Liver (tissue), 9 donors: ENCODE results near the gene PCYT2. TPM values are rescaled to one million over a fixed set of nuclear protein-coding genes. Genes with fewer than 3 reads are reported as not detected.

Source experiments
- DNase-seq: peaks from one replicate; pipeline ENCODE4 v3.0.0-alpha.2; 2017; ENCODE audit warnings: low spot score
- H3K27ac ChIP-seq, 2 donors: one replicate each; pipeline ENCODE4 v1.7.0; 2013; ENCODE audit warnings: inconsistent platforms in 2 of 2, low read length in 2 of 2, control low read depth in 1 of 2, low read depth in 1 of 2, mild to moderate bottlenecking in 1 of 2
- H3K27me3 ChIP-seq, 4 donors: one replicate each; pipeline versions ENCODE4 v1.6.1 to v1.7.0; 2013; ENCODE audit warnings: low read length in 3 of 4, inconsistent platforms in 1 of 4, mild to moderate bottlenecking in 1 of 4, moderate library complexity in 1 of 4; ENCODE audit not compliant: control insufficient read depth in 4 of 4, insufficient read depth in 4 of 4
- H3K36me3 ChIP-seq, 4 donors: one replicate each; pipeline versions ENCODE4 v1.6.1 to v1.7.0; 2013; ENCODE audit warnings: low read length in 3 of 4, mild to moderate bottlenecking in 3 of 4, low read depth in 1 of 4, moderate library complexity in 1 of 4; ENCODE audit not compliant: control insufficient read depth in 4 of 4, insufficient read depth in 3 of 4
- H3K4me1 ChIP-seq, 4 donors: one replicate each; pipeline versions ENCODE4 v1.6.1 to v1.7.0; 2013; ENCODE audit warnings: low read length in 3 of 4, mild to moderate bottlenecking in 3 of 4, moderate library complexity in 1 of 4; ENCODE audit not compliant: control insufficient read depth in 4 of 4, insufficient read depth in 4 of 4
- H3K4me3 ChIP-seq, 3 donors: one replicate each; pipeline versions ENCODE4 v1.6.1 to v1.7.0; 2013; ENCODE audit warnings: low read length in 3 of 3, control low read depth in 1 of 3, low read depth in 1 of 3, mild to moderate bottlenecking in 1 of 3
- H3K9ac ChIP-seq, 2 donors: one replicate each; pipeline ENCODE4 v1.7.0; 2013; ENCODE audit warnings: low read length in 2 of 2, mild to moderate bottlenecking in 2 of 2, moderate library complexity in 2 of 2, control low read depth in 1 of 2, low read depth in 1 of 2
- H3K9me3 ChIP-seq, 4 donors: one replicate each; pipeline versions ENCODE4 v1.6.1 to v1.7.0; 2013; ENCODE audit warnings: low read length in 3 of 4; ENCODE audit not compliant: control insufficient read depth in 4 of 4
- ATF3 ChIP-seq: IDR thresholded peaks from 2 replicates; pipeline ENCODE4 v1.6.1; 2016; ENCODE audit warnings: antibody characterized with exemption
- CTCF ChIP-seq: fragments of 150-350 bp; IDR thresholded peaks from 2 replicates; pipeline ENCODE4 v1.5.1; 2017; ENCODE audit warnings: improper control_type of control experiment, low read depth, low read length; ENCODE audit not compliant: missing input control
- EGR1 ChIP-seq, 2 donors: IDR thresholded peaks; 2 replicates each; pipeline ENCODE4 v1.6.1; 2016 to 2018; ENCODE audit warnings: antibody characterized with exemption in 2 of 2, low read depth in 2 of 2
- FOXA1 ChIP-seq: IDR thresholded peaks from 2 replicates; pipeline ENCODE4 v1.6.1; 2016; ENCODE audit warnings: antibody characterized with exemption
- FOXA2 ChIP-seq: IDR thresholded peaks from 2 replicates; pipeline ENCODE4 v1.6.1; 2016; ENCODE audit warnings: antibody characterized with exemption
- GABPA ChIP-seq, 2 donors: IDR thresholded peaks in 1 of 2; conservative IDR thresholded peaks in 1 of 2; 2 replicates each; pipeline ENCODE4 v1.6.1; 2016; ENCODE audit warnings: antibody characterized with exemption in 2 of 2, mild to moderate bottlenecking in 1 of 2, moderate library complexity in 1 of 2
- HNF4A ChIP-seq, 2 donors: conservative IDR thresholded peaks; 2 replicates each; pipeline ENCODE4 v1.6.1; 2016; ENCODE audit warnings: antibody characterized with exemption in 2 of 2, mild to moderate bottlenecking in 2 of 2
- HNF4G ChIP-seq: IDR thresholded peaks from 2 replicates; pipeline ENCODE4 v1.6.1; 2016; ENCODE audit warnings: antibody characterized with exemption
- JUND ChIP-seq, 2 donors: IDR thresholded peaks; 2 replicates each; pipeline ENCODE4 v1.6.1; 2016; ENCODE audit warnings: antibody characterized with exemption in 2 of 2
- MAX ChIP-seq: IDR thresholded peaks from 2 replicates; pipeline ENCODE4 v1.6.1; 2016; ENCODE audit warnings: antibody characterized with exemption
- NR2F2 ChIP-seq: IDR thresholded peaks from 2 replicates; pipeline ENCODE4 v1.6.1; 2016; ENCODE audit warnings: antibody characterized with exemption
- RAD21 ChIP-seq, 2 donors: IDR thresholded peaks; 2 replicates each; pipeline ENCODE4 v1.6.1; 2016; ENCODE audit warnings: antibody characterized with exemption in 2 of 2, mild to moderate bottlenecking in 2 of 2
- RXRA ChIP-seq, 2 donors: IDR thresholded peaks; 2 replicates each; pipeline ENCODE4 v1.6.1; 2017 to 2018; ENCODE audit warnings: antibody characterized with exemption in 2 of 2, mild to moderate bottlenecking in 1 of 2
- SP1 ChIP-seq: IDR thresholded peaks from 2 replicates; pipeline ENCODE4 v1.6.1; 2018; ENCODE audit warnings: antibody characterized with exemption, mild to moderate bottlenecking
- TAF1 ChIP-seq: conservative IDR thresholded peaks from 2 replicates; pipeline ENCODE4 v1.6.1; 2016; ENCODE audit warnings: antibody characterized with exemption, mild to moderate bottlenecking
- YY1 ChIP-seq: IDR thresholded peaks from 2 replicates; pipeline ENCODE4 v1.6.1; 2016; ENCODE audit warnings: antibody characterized with exemption, mild to moderate bottlenecking
- ZBTB33 ChIP-seq: IDR thresholded peaks from 2 replicates; pipeline ENCODE4 v1.6.1; 2016; ENCODE audit warnings: antibody characterized with exemption
- WGBS: extraction: QIAGEN DNeasy Blood & Tissue Kit; methylation state at CpG from one replicate; pipeline ENCODE4 v1.1.7; 2013; 5-methylcytosine and 5-hydroxymethylcytosine counted together
- polyA plus RNA-seq, 2 donors: library from polyadenylated mRNA; stranded (reverse) in 1 of 2; unstranded in 1 of 2; fragments of 200-250 nt in 1 of 2; fragments of >200 nt in 1 of 2; fragmentation: Nextera tagmentation in 1 of 2; extraction: Ambion mirVana in 1 of 2; gene quantifications; one replicate each; pipeline versions ENCODE4 v1.2.1 to v1.2.3, GENCODE V29; 2013 to 2015
- total RNA-seq, 2 donors: library from RNA; depleted of rRNA; stranded (reverse); fragments of >200 nt; gene quantifications; one replicate each; pipeline ENCODE4 v1.2.3, GENCODE V29; 2014
- donor health status: healthy.
- donor health status: healthy.
- donor health status: healthy.
- donor health status: healthy.
- donor health status: healthy.

PCYT2 gene
- total and polyA plus RNA-seq, 4 donors, result 63.9 to 101 (median 88.4) TPM

- peak overlapping the region; percentile 77 to 89 (median 84) for H3K4me3 ChIP-seq
- no peaks in the 10 kb centered on the region for H3K27me3 ChIP-seq
- peaks cover 0 to 6% (median 2%) of the 10 kb centered on the region in 4 donors for H3K36me3 ChIP-seq
- TF ChIP-seq MAX (no peak), HNF4A (conservative IDR thresholded peaks at IDR 0.05) (peak in 1 of 2 donors; percentile 5), SP1 (no peak), CTCF (peak; percentile 70), NR2F2 (no peak), YY1 (no peak), RAD21 (IDR thresholded peaks at IDR 0.05) (peak in 1 of 2 donors; percentile 54)
- WGBS, result 34% methylated on average over 52 of the region's 52 CpGs
- H3K9ac ChIP-seq, result peak overlapping the region; percentile 70 to 88
- H3K4me1 ChIP-seq, result peaks cover 19 to 62% (median 46%) of the 10 kb centered on the region in 4 donors
- peak; percentile 76 for DNase-seq
- peak overlapping the region; percentile 91 to 92 for H3K27ac ChIP-seq
- H3K9me3 ChIP-seq, result no peaks in the 10 kb centered on the region
These were observed 41.7 kb downstream of the PCYT2 start for GRCh38 chr17:81869221-81870130.

GRCh38 chr17:81868674-81869220 is 42.5 kb downstream of the PCYT2 start:
- no peak overlapping the region for H3K9ac ChIP-seq
- H3K36me3 ChIP-seq, result peaks cover 0 to 6% (median 2%) of the 10 kb centered on the region in 4 donors
- no peaks in the 10 kb centered on the region for H3K9me3 ChIP-seq
- peak; percentile 55 for DNase-seq
- TF ChIP-seq FOXA2 (no peak), MAX (no peak), CTCF (no peak), ATF3 (no peak), JUND (IDR thresholded peaks at IDR 0.05) (no peak), ZBTB33 (no peak), TAF1 (no peak), RAD21 (IDR thresholded peaks at IDR 0.05) (no peak), NR2F2 (no peak), EGR1 (IDR thresholded peaks at IDR 0.05; ENCODE audit: low read depth in 2 of 2) (no peak), SP1 (no peak), YY1 (no peak), GABPA (IDR thresholded peaks at IDR 0.05 in 1 of 2, conservative IDR thresholded peaks at IDR 0.05 in 1 of 2) (no peak), HNF4G (no peak), FOXA1 (no peak), RXRA (IDR thresholded peaks at IDR 0.05) (no peak), HNF4A (conservative IDR thresholded peaks at IDR 0.05) (no peak)
- H3K27ac ChIP-seq, result peak overlapping the region; percentile 92 to 95
- no peak overlapping the region for H3K4me3 ChIP-seq
- whole genome bisulfite sequencing, result 57% methylated on average over 30 of the region's 30 CpGs
- no peaks in the 10 kb centered on the region for H3K27me3 ChIP-seq
- peaks cover 21 to 69% (median 50%) of the 10 kb centered on the region in 4 donors for H3K4me1 ChIP-seq
